ENCODE results near the gene MS4A15. TPM values are rescaled to one million over a fixed set of nuclear protein-coding genes. Genes with fewer than 3 reads are reported as not detected.

Gene MS4A15
- total and polyA plus RNA-seq, 10 of the 15 experiments (the other 5 are each of a cell fraction or from before 2014, with no cell fraction given): 0.05 to 0.84 (median 0.45) TPM

GRCh38 chr11:60734279-60734678 lies 22.4 kb upstream of the MS4A15 start:
- ChIA-PET SMC1A (ENCODE audit: uncharacterized antibody, unreplicated experiment) (no interaction called here), POLR2A (no interaction called here), CTCF (no interaction called here), RAD21 (ENCODE audit: unreplicated experiment) (no interaction called here)
- H3K36me3 ChIP-seq (ENCODE audit: control insufficient read depth in 2 of 2, insufficient read depth in 2 of 2, low read length in 1 of 2): no peaks in the 10 kb centered on the region
- in situ Hi-C loops (cut with MboI) (no loop called here), intact Hi-C loops (cut with micrococcal nuclease; ENCODE audit: unreplicated experiment) (no loop called here)
- BruUV-seq (replicated peaks): no TSS peak
- H3K4me2 ChIP-seq (ENCODE audit: control insufficient read depth, insufficient read depth): no peak overlapping the region
- no peak overlapping the region for H3K9ac ChIP-seq (ENCODE audit: control insufficient read depth, insufficient read depth, low read length)
- H3K4me1 ChIP-seq (ENCODE audit: control insufficient read depth, insufficient read depth, low read length): no peaks in the 10 kb centered on the region
- FAIRE-seq: no peak
- WGBS (ENCODE audit: insufficient coverage, insufficient replicate concordance, low lambda C conversion rate, missing lambda C conversion rate): 47% methylated on average over 4 of the region's 4 CpGs
- no peaks in the 10 kb centered on the region for H3K27me3 ChIP-seq (replicated peaks in 1 of 2; ENCODE audit: control insufficient read depth in 2 of 2, insufficient read depth in 2 of 2, low read length in 1 of 2)
- no peak overlapping the region for H2AFZ ChIP-seq (ENCODE audit: control insufficient read depth, low read depth, low read length)
- H3K79me2 ChIP-seq (ENCODE audit: control insufficient read depth, insufficient read depth, low read length): no peaks in the 10 kb centered on the region
- no peak for ATAC-seq
- no peaks in the 10 kb centered on the region for H3K9me3 ChIP-seq (replicated peaks; ENCODE audit: control insufficient read depth, insufficient read depth, low read length)
- TF ChIP-seq MLLT1 (IDR thresholded peaks at IDR 0.05) (no peak), ZNF207 (IDR thresholded peaks at IDR 0.05; ENCODE audit: borderline replicate concordance) (no peak), USF1 (IDR thresholded peaks at IDR 0.05; ENCODE audit: borderline replicate concordance, extremely low read length, insufficient read depth, low read depth, low read length) (no peak), TAF1 (IDR thresholded peaks at IDR 0.05; ENCODE audit: borderline replicate concordance, low read depth, low read length) (no peak)
- no peak overlapping the region for H3K4me3 ChIP-seq
- H3K27ac ChIP-seq (ENCODE audit: control insufficient read depth, insufficient read depth): no peak overlapping the region
- no peaks in the 10 kb centered on the region for H4K20me1 ChIP-seq (ENCODE audit: control insufficient read depth, insufficient read depth)
- DNase-seq (ENCODE audit: low read depth, low spot score): no peak

- Histone ChIP-seq H2AFZ (ENCODE audit: control insufficient read depth, low read depth, low read length) (no peak overlapping the region), H3K4me2 (ENCODE audit: control insufficient read depth, insufficient read depth) (no peak overlapping the region), H3K79me2 (ENCODE audit: control insufficient read depth, insufficient read depth, low read length) (no peaks in the 10 kb centered on the region), H4K20me1 (ENCODE audit: control insufficient read depth, insufficient read depth) (no peaks in the 10 kb centered on the region), H3K9ac (ENCODE audit: control insufficient read depth, insufficient read depth, low read length) (no peak overlapping the region), H3K9me3 (replicated peaks; ENCODE audit: control insufficient read depth, insufficient read depth, low read length) (no peaks in the 10 kb centered on the region), H3K4me3 (no peak overlapping the region), H3K36me3 (ENCODE audit: control insufficient read depth in 2 of 2, insufficient read depth in 2 of 2, low read length in 1 of 2) (no peaks in the 10 kb centered on the region), H3K27me3 (replicated peaks in 1 of 2; ENCODE audit: control insufficient read depth in 2 of 2, insufficient read depth in 2 of 2, low read length in 1 of 2) (no peaks in the 10 kb centered on the region), H3K27ac (ENCODE audit: control insufficient read depth, insufficient read depth) (no peak overlapping the region), H3K4me1 (ENCODE audit: control insufficient read depth, insufficient read depth, low read length) (no peaks in the 10 kb centered on the region)
- in situ Hi-C loops (cut with MboI): no loop called here
- WGBS (ENCODE audit: insufficient coverage, insufficient replicate concordance, low lambda C conversion rate, missing lambda C conversion rate): 39% methylated on average over 7 of the region's 7 CpGs
- ChIA-PET RAD21 (ENCODE audit: unreplicated experiment) (no interaction called here), POLR2A (no interaction called here), SMC1A (ENCODE audit: uncharacterized antibody, unreplicated experiment) (no interaction called here), CTCF (interaction anchor here (0.6 kb wide), 1 partner anchor 120 kb away, joined by 3 read pairs; no protein-coding TSS in a partner anchor)
- no peak for FAIRE-seq
- no peak for ATAC-seq
- intact Hi-C loops (cut with micrococcal nuclease; ENCODE audit: unreplicated experiment): no loop called here
- TF ChIP-seq CTCF (IDR thresholded peaks at IDR 0.05 in 2 of 3, conservative IDR thresholded peaks at IDR 0.05 in 1 of 3; ENCODE audit: control insufficient read depth in 2 of 3, extremely low read depth in 1 of 3, insufficient read depth in 1 of 3, low read depth in 3 of 3, low read length in 3 of 3) (peak in 2 of 3 experiments; percentile 14 to 17; a peak in 1 of 6 replicates), NR2C1 (IDR thresholded peaks at IDR 0.05) (no peak)
- DNase-seq (ENCODE audit: low read depth, low spot score): no peak
- BruUV-seq (replicated peaks): no TSS peak
Measured at GRCh38 chr11:60739114-60739513, 17.6 kb upstream of the MS4A15 start.

Measured in GM12878 (cell line).